NCI-H2171 treated with DMSO at 0.1 percent for 48 hours (cell line): ENCODE measurements around the gene ATAD3C.
"Not testable (repeated sequence)": the region's sequence is repeated elsewhere in the genome, so short reads cannot be mapped to it uniquely, and the experiment has no call there.

Experiments used
- DNase-seq: peaks from one replicate; lab custom pipeline; 2025; lab: John Stamatoyannopoulos, UW

ATAD3C gene, protein sequence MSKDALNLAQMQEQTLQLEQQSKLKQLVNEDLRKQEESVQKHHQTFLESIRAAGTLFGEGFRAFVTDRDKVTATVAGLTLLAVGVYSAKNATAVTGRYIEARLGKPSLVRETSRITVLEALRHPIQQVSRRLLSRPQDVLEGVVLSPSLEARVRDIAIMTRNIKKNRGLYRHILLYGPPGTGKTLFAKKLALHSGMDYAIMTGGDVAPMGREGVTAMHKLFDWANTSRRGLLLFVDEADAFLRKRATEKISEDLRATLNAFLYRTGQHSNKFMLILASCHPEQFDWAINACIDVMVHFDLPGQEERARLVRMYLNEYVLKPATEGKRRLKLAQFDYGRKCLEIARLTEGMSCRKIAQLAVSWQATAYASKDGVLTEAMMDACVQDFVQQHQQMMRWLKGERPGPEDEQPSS

DNA sequence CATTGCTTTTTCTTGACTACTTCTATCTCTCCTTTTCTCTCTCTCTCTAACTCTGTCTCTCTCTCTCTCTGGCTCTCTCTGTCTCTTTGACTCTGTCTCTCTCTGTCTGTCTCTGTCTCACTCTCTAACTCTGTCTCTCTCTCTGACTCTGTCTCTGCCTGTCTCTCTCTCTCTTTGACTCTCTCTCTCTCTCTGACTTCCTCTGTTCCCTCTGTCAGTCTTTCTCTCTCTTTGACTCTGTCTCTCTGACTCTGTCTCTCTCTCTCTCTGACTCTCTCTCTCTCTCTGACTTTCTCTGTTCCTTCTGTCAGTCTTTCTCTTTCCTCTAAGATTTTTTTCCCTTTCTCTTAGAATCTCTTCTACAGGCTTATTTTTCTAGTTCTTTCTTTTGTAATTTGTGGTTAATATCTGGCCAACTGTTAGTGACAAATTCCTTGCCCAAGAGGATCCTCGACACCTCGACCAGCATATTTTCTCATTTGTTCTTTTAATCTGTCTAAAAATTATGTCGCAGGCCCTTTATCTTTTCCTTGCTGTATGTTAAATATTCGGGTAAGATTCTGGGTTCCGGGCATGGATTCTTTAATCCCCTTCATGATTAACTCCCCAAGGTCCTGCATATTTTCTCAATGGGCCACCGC, at the start of gene ATAD3C:
TSS of gene ATAD3C (plus strand) at position 591 of the 641 bp plus-strand sequence. CDS start 995 bp downstream, outside the sequence.
- no peak for DNase-seq

DNA sequence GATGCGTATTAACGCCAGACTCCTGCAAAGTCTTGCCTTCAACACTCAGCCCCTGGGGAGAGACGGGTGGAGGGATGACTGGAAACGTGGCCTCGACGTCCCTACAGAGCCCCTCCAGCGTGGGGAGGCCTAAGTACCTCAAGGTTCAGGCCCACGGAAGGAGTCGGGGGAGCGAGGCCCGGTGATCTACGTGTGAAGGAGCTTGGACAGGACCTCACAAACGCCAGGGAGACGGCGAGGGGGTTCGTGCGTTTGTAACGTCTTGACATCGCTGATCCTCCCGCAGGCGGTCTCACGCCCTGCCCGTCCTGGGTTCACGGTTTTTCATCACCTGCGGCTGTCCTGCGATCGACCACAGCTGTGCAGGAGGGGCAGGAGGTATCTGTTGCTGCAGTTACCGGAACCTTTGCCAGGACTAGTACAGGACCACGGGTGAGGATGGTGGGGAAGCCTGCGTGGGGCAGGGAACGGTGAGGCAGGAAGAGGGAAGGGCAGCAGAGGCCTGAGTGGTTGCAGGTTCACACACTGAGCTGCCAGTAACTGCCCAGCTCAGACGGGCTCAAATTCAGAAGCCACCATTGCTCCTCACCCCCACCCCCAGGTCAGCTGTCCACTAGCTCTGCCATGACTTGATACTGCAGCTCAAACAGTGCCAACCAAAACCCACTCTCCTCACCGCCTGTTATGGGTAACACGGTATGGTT, 49.5 kb upstream of the ATAD3C start:
- no peak for DNase-seq

DNA sequence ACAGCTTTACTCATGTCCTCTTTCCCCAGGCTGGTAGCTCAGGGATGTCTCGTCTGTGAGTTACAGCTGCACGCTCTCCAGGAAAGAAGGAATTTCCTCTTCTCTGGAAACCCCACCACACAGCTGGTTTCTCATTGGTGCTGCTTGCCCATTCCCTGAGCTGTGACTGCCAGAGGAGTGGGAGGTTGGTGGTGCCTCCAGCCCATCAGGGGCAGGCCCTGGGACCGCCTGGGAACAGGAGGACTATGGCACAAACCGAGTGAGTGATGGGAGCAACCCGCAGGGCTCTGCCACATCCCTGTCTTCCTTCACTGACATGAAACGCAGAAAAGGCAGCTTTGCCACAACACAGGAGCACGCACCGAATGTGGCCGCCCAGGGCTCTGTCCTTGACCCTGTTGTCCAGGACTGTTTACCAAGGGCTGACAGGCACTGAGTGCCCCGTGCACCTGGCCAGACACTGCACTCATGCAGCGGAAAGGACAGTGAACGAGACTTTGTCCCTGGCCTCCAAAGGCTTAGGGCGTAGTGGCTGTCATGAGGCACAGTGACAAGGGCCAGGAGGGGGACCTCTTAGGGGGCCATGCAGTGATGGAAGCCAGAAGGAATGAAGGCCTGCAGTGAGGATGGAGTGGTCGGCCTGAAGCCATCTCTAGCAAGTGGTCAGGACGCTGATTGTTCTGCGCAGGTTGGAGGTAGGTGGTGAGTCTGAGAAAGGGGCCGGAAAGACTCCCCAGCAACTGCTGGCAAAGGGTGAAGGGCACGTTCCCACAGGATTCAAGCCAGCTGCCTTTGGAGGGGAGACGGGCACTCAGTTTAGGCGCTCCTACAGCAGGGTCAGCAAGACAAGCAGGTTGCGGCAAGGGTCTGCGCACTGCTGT, 48.7 kb upstream of the ATAD3C start:
- DNase-seq, result no peak

DNA sequence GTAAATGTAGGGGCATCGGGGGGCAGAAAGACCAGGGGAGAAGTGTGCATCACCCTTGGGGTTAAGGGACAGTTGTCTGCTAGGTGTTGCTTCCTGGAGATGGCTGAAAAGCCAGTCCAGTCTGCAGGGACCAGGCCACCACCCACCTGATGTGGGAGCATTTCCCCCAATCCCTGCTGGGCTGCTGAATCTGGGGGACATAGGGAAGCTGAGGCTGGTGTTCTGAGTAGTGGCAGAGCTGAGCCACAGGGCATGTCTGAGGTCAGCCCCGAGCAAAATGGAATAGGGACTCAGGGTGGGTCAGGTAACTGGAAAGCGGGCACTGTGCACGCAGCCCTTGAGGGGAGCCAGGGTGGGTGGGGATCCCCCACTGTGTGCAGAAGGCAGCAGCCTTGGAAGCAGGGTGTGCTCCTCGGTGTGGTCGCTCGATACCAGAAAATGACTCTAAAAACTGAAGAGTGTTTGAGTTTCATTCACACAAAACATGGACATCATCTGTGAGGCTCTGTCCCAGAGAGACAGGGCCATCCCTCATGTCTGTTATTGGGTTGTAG, 48.0 kb upstream of the ATAD3C start:
- DNase-seq, result no peak

DNA sequence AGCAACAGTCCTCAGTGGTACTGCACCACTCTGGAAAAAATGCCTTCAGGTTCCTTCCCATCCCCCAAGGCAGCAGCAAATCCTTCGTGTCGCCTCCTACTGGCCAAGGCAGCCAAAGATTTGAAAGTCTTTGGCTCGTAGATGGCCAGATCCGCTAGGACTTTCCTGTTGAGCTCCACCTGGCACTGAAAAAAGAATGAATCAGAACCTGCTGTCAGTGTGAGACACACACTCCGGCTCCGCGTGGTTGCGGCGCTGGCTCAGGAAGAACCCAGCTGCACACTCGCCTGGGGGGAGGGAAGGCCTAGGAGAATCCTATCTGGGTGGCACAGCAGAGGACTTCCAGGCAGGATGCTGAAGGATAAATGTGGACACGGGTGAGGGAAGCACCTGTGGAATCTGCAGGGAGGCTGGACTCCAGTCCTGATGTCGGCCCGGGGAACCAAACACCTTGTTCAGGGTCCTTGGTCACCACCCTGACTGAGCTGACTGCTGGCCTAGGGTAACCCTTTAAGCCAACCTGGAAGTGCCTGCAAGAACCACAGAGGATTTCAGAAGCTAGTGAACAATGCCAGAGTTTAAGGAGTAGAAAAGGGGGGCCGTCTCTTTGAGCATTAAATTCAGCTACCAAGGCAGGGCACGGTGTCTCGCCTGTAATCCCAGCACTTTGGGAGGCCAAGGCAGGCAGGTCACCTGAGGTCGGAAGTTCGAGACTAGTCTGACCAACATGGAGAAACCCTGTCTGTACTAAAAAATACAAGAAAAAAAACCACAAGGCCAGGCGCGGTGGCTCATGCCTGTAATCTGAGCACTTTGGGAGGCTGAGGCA, 47.2 kb upstream of the ATAD3C start:
- DNase-seq, result peak; percentile 37

DNA sequence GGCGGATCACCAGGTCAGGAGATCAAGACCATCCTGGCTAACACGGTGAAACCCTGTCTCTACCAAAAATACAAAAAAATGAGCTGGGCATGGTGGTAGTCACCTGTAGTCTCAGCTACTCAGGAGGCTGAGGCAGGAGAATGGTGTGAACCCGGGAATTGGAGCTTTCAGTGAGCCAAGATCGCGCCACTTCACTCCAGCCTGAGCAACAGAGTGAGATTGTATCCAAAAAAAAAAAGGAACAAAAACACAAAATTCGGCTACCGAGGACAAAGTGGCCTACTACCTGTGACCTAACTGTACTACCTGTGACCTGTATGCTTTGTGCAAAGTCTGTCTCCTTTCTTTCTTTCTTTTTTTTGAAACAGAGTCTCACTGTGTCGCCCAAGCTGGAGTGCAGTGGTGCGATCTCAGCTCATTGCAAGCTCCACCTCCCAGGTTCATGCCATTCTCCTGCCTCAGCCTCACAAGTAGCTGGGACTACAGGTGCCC, 46.5 kb upstream of the ATAD3C start:
- not testable (repeated sequence) for DNase-seq

DNA sequence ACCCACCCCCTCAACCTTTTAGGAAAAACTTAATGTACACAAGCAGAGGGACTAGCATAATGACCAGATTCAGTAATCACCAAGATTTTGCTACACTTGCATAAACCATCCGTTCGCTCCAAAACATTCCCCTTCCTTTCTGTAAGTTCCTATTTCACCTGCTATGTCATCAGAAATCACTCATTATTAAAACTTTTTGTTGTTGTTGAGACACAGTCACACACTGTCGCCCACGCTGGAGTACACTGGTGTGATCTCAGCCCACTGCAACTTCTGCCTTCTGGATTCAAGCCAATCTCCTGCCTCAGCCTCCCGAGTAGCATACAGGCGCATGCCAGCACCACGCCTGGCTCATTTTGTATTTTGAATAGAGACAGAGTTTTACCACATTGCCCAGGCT, 45.8 kb upstream of the ATAD3C start:
- no peak for DNase-seq

DNA sequence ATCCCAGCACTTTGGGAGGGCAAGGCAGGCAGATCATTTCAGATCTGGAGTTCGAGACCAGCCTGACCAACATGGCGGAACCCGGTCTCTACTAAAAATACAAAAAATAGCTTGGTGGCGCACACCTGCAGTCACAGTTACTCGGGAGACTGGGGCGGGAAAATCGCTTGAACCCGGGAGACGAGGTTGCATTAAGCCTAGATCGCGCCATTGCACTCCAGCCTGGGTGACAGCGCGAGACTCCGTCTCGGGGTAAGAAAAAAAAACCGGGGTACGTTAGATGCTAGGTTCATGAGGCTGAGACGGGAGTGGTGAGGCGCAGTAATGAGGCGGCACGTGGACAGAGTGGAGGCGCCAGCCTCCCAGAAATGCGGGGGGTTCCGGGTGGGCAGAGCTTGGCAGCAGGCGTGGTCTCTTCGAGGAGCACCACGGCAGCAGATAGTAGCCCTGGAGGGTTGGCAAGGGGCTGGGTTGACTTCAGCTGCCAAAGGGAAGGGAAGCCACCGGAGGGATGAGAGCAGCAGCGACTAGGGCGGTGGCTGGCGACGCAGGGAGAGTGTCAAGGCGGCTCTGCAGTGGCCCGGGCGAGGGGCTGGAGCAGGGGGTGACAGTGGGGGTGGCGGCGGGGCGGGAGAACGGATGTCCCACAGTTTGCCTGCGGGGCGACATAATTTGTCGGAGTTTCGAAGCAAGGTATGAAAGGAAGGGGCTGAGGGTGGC, 43.2 kb upstream of the ATAD3C start:
- no peak for DNase-seq

DNA sequence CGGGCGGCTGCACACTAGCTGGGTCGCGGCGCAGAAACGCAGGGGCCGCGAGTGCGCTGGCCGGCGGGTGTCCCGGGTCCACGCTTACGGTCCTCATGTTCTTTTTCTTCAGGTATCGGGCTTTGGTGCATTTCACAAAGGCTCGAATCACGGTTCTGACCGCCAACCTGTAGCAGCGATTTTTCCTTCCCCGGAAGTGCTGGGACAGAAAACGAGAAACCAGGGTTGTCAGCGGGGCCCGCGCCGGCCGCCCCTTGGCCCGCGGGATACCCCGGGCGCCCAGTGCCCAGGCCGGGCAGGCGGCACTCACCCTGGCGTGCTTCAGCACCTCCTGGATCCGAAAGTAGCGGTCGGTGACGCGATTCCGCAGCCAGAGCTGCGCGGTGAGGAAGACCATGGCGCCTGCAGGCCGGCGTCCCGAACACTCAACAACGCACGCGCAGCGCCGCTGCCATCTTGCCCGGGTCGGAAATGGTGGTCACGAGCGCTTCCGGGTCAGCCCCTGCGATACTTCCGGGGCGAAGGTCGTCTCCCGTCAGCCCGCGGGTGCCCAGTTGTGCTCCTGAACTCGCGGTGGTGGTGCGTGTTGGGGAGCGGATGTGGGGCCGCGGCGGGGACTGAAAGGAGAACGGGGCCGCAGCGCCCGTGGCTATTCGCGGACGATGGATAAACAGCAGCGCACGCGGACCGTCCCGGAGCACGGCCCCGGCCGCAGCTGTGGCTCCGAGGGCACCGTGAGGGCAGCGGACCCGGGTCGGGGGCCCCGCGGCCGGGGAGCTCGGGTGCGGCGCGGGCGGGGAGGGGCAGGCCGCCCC, 42.5 kb upstream of the ATAD3C start, which contains the start of gene MRPL20:
TSS of gene MRPL20 (minus strand) at position 473 of the 815 bp plus-strand sequence. CDS start at position 397, 76 bp downstream.
- DNase-seq, result peak; percentile 92

DNA sequence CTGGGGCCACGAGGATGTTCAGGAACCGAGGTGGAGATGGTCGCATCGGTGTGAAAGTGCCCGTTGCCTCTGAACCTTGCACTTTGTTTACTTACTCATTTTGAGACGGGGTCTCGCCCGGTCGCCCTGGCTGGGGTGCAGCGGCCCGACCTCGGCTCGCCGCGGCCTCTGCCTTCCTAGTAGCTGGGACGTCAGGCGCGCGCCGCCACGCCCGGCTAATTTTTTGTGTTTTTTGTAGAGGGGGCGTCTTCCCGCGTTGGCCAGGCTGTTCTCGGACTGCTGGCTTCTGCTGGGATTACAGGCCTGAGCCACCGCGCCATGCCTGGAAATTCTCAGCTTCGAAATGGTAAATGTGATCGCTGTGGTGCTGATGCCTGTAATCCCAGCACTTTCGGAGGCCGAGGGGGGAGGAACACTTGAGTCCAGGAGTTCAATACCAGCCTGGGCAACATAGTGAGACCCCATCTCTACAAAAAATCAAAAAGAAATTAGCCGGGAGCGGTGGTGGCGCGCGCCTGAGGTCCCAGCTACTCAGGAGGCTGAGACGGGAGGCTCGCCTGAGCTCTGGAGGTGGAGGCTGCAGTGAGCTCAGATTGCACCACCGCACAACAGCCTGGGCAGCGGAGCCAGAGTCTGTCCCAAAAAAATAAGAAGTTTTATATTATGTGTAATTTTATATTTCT, 41.7 kb upstream of the ATAD3C start:
- no peak for DNase-seq

DNA sequence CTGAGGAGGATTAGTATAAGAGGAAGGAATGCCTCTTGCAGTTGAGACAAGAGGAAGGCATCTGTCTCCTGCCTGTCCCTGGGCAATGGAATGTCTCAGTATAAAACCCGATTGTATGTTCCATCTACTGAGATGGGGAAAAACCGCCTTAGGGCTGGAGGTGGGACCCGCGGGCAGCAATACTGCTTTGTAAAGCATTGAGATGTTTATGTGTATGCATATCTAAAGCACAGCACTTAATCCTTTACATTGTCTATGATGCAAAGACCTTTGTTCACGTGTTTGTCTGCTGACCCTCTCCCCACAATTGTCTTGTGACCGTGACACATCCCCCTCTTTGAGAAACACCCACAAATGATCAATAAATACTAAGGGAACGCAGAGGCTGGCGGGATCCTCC, 39.3 kb upstream of the ATAD3C start:
- DNase-seq, result not testable (repeated sequence)

DNA sequence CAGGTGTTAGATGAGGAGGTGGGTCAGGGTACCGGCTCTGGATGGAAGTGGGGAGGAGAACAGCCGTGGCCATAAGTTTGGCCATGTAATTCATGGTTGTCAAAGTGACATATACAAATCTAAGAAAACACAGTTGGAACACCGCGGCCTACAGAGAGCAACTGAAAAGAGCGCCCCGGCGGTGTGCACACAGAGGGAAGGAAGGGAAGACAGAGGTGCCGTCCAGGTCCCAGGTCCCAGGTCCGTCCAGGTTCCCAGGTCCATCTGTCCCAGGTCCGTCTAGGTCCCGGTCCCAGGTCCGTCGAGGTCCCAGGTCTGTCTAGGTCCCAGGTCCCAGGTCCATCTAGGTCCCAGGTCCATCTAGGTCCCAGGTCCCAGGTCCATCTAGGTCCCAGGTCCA, 37.9 kb upstream of the ATAD3C start:
- DNase-seq, result no peak

DNA sequence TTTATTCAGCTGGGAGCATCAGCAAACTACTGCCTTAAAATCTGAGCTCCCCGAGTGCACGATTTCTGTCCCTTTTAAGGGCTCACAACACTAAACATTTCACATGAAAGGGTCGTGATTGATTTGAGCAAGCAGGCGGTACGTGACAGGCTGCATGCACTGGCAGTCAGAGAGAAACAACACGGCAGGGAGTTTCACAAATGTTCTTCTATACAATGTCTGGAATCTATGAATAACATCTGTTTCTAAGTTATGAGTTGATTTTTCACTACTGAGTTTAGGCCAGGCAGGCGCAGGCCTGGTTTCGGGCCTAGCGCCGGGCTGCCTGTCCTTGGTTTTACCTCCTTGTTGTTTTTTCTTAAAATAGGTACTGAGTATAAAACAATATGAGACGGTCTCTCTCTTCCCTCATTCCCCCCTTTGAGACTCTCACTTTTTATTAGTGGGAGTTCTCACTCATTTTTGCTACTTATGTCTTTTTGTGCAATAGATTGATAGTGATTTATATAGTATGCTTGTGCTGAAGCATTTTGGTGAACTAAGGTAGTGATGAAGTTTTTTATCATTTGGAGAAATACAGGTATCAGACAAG, 37.1 kb upstream of the ATAD3C start:
- not testable (repeated sequence) for DNase-seq

DNA sequence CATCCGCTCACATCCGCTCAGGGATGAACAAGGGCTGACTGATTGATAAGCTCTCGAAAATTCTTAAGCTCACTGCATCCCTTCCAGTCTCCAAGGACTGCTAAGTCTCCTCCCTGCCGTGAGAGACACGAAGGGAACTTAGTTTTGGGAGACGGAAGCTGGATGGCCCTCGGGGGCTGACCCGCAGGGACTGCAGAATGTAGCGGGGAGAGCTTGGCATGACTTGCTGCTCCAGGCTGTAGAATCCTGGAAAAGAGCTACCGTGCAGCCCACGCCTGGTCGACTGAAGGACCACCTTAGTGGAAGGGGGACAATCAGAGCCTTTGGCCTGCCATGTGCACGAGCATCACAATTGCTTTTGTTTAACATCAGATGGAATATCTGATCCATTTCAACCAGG, 33.7 kb upstream of the ATAD3C start:
- DNase-seq, result no peak

DNA sequence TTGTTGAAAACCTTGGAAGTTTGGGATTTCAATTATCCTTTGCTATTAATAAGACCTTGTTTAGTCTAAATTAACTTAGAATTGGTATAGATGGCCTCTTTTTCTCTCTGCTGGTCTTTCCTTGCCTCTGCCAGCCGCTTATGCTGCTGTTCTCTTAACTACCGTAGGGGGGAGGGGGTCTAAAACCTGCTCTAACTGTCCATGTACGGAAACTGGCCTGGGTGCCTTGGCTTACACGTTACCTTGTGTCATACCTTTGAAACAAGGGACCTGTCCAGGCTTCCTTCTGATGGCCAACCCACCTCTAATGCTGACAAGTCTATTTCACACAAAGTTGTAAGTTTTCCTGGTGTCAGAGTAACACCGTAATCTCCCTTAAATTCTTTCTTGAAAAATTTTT, 32.1 kb upstream of the ATAD3C start:
- not testable (repeated sequence) for DNase-seq

DNA sequence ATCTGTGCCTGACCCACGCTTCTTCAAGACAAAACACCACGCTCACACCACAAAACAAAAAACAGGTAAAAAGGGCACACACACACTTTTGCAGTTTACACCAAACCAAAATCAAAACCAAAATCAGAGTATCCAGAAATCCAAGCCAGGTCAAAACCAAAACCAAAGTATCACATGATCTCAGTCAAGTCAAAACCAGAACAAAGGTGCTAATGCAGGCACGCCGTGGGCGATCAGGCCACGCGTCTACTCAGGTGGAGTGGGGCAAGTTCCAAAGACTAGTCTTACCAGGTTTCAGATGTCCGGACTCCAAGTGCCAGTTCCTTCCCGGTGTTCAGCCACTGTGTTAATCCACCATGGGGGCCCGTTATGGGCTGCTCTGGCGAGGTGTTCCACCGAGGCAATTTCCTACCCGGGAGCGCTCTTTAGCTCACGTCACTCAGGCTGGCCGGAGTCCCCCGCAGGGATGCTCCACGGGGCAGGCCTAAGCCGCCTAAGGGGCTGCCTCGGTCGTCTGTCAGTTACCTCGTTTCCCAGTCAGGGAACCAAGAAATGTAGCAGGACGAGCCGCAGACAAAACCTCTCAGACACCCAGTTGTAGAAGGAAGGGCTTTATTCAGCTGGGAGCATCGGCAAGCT, 31.5 kb upstream of the ATAD3C start:
- not testable (repeated sequence) for DNase-seq
